HepG2 (cell line): ENCODE results near the gene MCM8. TPM values are rescaled to one million over a fixed set of nuclear protein-coding genes. Genes with fewer than 3 reads are reported as not detected.

Experiments used
- AGO1 ChIP-seq: fragments of 200-400 bp; formaldehyde crosslinking; IDR thresholded peaks from 2 replicates; pipeline ENCODE4 v1.6.1; 2017; ENCODE audit warnings: mild to moderate bottlenecking, low read depth, low read length, moderate library complexity; ENCODE audit not compliant: poor library complexity, severe bottlenecking
- AHR ChIP-seq: IDR thresholded peaks from 2 replicates; pipeline ENCODE4 v1.6.1; 2018; ENCODE audit warnings: missing genetic modification reagents, missing compliant biosample characterization
- BHLHE40 ChIP-seq: IDR thresholded peaks from 2 replicates; pipeline ENCODE4 v1.6.1; 2011; ENCODE audit warnings: low read length, improper control_type of control experiment
- DZIP1 ChIP-seq: sonication (generic); formaldehyde crosslinking; IDR thresholded peaks from 2 replicates; pipeline ENCODE4 v1.5.0; 2020; ENCODE audit warnings: mild to moderate bottlenecking, missing genetic modification reagents
- ELF4 ChIP-seq: sonication (generic); formaldehyde crosslinking; IDR thresholded peaks from 2 replicates; pipeline ENCODE4 v1.5.0; 2020; ENCODE audit warnings: missing genetic modification reagents, mild to moderate bottlenecking, moderate library complexity, borderline replicate concordance
- MAFF ChIP-seq: IDR thresholded peaks from 2 replicates; pipeline ENCODE4 v1.6.1; 2011; ENCODE audit warnings: low read depth, low read length, improper control_type of control experiment
- MBNL3 ChIP-seq: fragments of 250-450 bp; sonication (Bioruptor Pico); conservative IDR thresholded peaks from 2 replicates; pipeline ENCODE4 v1.8.0; 2022; ENCODE audit warnings: mild to moderate bottlenecking, inconsistent platforms
- NFYB ChIP-seq: sonication (generic); formaldehyde crosslinking; IDR thresholded peaks from 2 replicates; pipeline ENCODE4 v1.4.0; 2020; ENCODE audit warnings: missing genetic modification reagents
- PAWR ChIP-seq: sonication (generic); formaldehyde crosslinking; IDR thresholded peaks from 2 replicates; pipeline ENCODE4 v1.4.0; 2020; ENCODE audit warnings: missing genetic modification reagents, mild to moderate bottlenecking, borderline replicate concordance
- SOX5 ChIP-seq: IDR thresholded peaks from 2 replicates; pipeline ENCODE4 v1.6.1; 2016; ENCODE audit warnings: borderline replicate concordance
- SRF ChIP-seq: IDR thresholded peaks from 2 replicates; pipeline ENCODE4 v1.6.1; 2011; ENCODE audit warnings: mild to moderate bottlenecking, low read depth, low read length, moderate library complexity
- TBX2 ChIP-seq: sonication (generic); formaldehyde crosslinking; IDR thresholded peaks from 2 replicates; pipeline ENCODE4 v1.5.0; 2020; ENCODE audit warnings: missing genetic modification reagents, mild to moderate bottlenecking, borderline replicate concordance
- TFE3 ChIP-seq: IDR thresholded peaks from 2 replicates; pipeline ENCODE4 v1.6.1; 2016
- XRCC5 ChIP-seq: fragments of 200-400 bp; formaldehyde crosslinking; optimal IDR thresholded peaks from 2 replicates; pipeline ENCODE3; 2017; ENCODE audit warnings: mild to moderate bottlenecking, low read length
- ZFY ChIP-seq: sonication (generic); formaldehyde crosslinking; IDR thresholded peaks from 2 replicates; pipeline ENCODE4 v1.4.0; 2020; ENCODE audit warnings: missing genetic modification reagents
- ZNF143 ChIP-seq: sonication (generic); formaldehyde crosslinking; IDR thresholded peaks from 2 replicates; pipeline ENCODE4 v1.4.0; 2020; ENCODE audit warnings: missing genetic modification reagents
- ZNF251 ChIP-seq: sonication (generic); formaldehyde crosslinking; IDR thresholded peaks from 2 replicates; pipeline ENCODE4 v1.9.0; 2021; ENCODE audit warnings: mild to moderate bottlenecking, missing genetic modification reagents
- ZNF274 ChIP-seq: sonication (generic); formaldehyde crosslinking; IDR thresholded peaks from 2 replicates; pipeline ENCODE4 v1.5.1; 2020; ENCODE audit warnings: mild to moderate bottlenecking, missing genetic modification reagents
- ZNF772 ChIP-seq: sonication (generic); formaldehyde crosslinking; IDR thresholded peaks from 2 replicates; pipeline ENCODE4 v1.5.0; 2020; ENCODE audit warnings: mild to moderate bottlenecking, missing genetic modification reagents
- ZSCAN29 ChIP-seq: sonication (generic); formaldehyde crosslinking; conservative IDR thresholded peaks from 2 replicates; pipeline ENCODE4 v1.4.0; 2020; ENCODE audit warnings: mild to moderate bottlenecking, missing genetic modification reagents
- polyA plus RNA-seq, 8 experiments: library from polyadenylated mRNA; depleted of rRNA in 3 of 8; stranded (reverse) in 7 of 8; unstranded in 1 of 8; fragments of >200 nt; fragmentation: Illumina TruSeq in 4 of 8; extraction: Trizol in 4 of 8; gene quantifications; 2 replicates each; pipeline versions ENCODE4 v1.2.1 to v1.2.3, GENCODE V29; 2011 to 2016; ENCODE audit warnings: low read depth in 4 of 8, missing spikeins in 1 of 8, mixed read lengths in 1 of 8; ENCODE audit not compliant: insufficient read depth in 1 of 8
- total RNA-seq, 5 experiments: library from RNA; depleted of rRNA; stranded (reverse); fragments of >200 nt; fragmentation: Illumina TruSeq; extraction: Trizol; gene quantifications; 2 replicates each; pipeline ENCODE4 v1.2.3, GENCODE V29; 2016; ENCODE audit warnings: low read depth in 1 of 5
- TF ChIP-seq, protein P1 (sequence below): IDR thresholded peaks from 2 replicates; pipeline ENCODE4 v1.6.1; 2016; ENCODE audit warnings: missing biosample characterization, missing genetic modification reagents, low read depth
- TF ChIP-seq, protein P2 (sequence below): sonication (generic); formaldehyde crosslinking; IDR thresholded peaks from 2 replicates; pipeline ENCODE4 v1.4.0; 2020; ENCODE audit warnings: missing genetic modification reagents

Gene MCM8
- total and polyA plus RNA-seq, 2 of the 13 experiments (the other 11 are each of a cell fraction or from before 2014, with no cell fraction given), result 11.5 to 59.3 TPM

DNA sequence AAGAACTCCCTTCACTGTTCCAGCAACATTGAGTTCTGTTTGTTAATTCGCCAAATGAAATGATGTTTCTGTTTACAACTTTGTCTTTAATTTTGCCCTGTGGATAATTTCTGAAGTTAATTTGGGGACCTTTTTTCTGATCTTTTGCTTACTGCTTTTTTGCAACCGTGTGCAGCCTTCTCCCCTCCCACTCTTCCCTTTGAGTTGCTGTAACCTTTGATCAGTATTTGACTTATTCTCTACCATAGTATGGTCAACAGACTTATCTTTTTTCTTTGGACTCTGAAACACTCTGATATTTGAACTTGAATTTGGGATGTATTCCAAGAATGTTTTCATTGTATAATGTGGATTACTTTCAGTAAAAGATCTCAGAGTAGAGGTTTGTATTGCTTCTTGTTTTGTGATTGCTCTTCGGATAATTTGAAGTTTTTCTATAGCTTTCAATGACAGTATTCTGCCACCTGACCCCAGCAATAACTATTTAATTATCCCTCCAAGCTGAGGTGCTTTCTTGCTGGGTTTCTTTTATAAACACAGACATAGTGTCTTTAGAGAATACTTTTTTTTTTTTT, 57.2 kb downstream of the MCM8 start (continued):
- TF ChIP-seq DZIP1 (CRISPR knock-in tag), result no peak
- TF ChIP-seq AHR (CRISPR knock-in tag), result no peak
- 0 out of 2 replicates have a peak, but pooled peaks have one; percentile 39 for TF ChIP-seq MAFF
- TF ChIP-seq ZNF143, result no peak
- peak; percentile 27; the same call in 1 of the 2 replicates for TF ChIP-seq ELF4 (CRISPR knock-in tag)
- TF ChIP-seq ZNF251 (CRISPR knock-in tag), result no peak
- TF ChIP-seq ZFY, result no peak
- TF ChIP-seq PAWR (CRISPR knock-in tag), result no peak
- TF ChIP-seq, protein P1, sequence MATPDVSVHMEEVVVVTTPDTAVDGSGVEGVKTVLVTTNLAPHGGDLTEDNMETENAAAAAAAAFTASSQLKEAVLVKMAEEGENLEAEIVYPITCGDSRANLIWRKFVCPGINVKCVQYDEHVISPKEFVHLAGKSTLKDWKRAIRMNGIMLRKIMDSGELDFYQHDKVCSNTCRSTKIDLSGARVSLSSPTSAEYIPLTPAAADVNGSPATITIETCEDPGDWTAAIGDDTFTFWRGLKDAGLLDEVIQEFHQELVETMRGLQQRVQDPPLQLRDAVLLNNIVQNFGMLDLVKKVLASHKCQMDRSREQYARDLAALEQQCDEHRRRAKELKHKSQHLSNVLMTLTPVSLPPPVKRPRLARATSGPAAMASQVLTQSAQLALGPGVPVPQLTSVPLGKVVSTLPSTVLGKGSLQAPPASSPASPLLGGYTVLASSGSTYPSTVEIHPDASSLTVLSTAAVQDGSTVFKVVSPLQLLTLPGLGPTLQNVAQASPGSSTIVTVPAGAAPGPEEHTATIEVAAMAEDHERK (CRISPR knock-in tag), result no peak
- TF ChIP-seq, protein P2, sequence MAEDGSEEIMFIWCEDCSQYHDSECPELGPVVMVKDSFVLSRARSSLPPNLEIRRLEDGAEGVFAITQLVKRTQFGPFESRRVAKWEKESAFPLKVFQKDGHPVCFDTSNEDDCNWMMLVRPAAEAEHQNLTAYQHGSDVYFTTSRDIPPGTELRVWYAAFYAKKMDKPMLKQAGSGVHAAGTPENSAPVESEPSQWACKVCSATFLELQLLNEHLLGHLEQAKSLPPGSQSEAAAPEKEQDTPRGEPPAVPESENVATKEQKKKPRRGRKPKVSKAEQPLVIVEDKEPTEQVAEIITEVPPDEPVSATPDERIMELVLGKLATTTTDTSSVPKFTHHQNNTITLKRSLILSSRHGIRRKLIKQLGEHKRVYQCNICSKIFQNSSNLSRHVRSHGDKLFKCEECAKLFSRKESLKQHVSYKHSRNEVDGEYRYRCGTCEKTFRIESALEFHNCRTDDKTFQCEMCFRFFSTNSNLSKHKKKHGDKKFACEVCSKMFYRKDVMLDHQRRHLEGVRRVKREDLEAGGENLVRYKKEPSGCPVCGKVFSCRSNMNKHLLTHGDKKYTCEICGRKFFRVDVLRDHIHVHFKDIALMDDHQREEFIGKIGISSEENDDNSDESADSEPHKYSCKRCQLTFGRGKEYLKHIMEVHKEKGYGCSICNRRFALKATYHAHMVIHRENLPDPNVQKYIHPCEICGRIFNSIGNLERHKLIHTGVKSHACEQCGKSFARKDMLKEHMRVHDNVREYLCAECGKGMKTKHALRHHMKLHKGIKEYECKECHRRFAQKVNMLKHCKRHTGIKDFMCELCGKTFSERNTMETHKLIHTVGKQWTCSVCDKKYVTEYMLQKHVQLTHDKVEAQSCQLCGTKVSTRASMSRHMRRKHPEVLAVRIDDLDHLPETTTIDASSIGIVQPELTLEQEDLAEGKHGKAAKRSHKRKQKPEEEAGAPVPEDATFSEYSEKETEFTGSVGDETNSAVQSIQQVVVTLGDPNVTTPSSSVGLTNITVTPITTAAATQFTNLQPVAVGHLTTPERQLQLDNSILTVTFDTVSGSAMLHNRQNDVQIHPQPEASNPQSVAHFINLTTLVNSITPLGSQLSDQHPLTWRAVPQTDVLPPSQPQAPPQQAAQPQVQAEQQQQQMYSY (CRISPR knock-in tag), result no peak
- TF ChIP-seq ZSCAN29 (CRISPR knock-in tag), result no peak; the same call in 1 of the 2 replicates
- TF ChIP-seq ZNF772 (CRISPR knock-in tag), result no peak; the same call in 1 of the 2 replicates
- peak; percentile 20; the same call in 1 of the 2 replicates for TF ChIP-seq BHLHE40
- TF ChIP-seq NFYB (CRISPR knock-in tag), result no peak
- peak; percentile 97 for TF ChIP-seq SOX5 (CRISPR knock-in tag)
- TF ChIP-seq AGO1, result no peak
- TF ChIP-seq SRF, result peak; percentile 37; the same call in 1 of the 2 replicates
- TF ChIP-seq MBNL3 (CRISPR knock-in tag), result no peak
- no peak for TF ChIP-seq ZNF274 (CRISPR knock-in tag)
- no peak for TF ChIP-seq XRCC5
- TF ChIP-seq TFE3 (CRISPR knock-in tag), result peak; percentile 66; the same call in 1 of the 2 replicates
- no peak for TF ChIP-seq TBX2 (CRISPR knock-in tag)
